ENCODE data around the gene CT55. TPM values are rescaled to one million over a fixed set of nuclear protein-coding genes. Genes with fewer than 3 reads are reported as not detected.

CT55 gene
- total RNA-seq, 1 donor = not detected

Other genes starting within 250 kb of the CT55 start
- 15.1 TPM for gene SMIM10, start 180.4 kb downstream of the CT55 start, total RNA-seq
- gene RTL8B, start 148.9 kb downstream of the CT55 start, total RNA-seq = 3.8 TPM
- gene RTL8C, start 139.0 kb downstream of the CT55 start, total RNA-seq = 20.2 TPM
- gene RTL8A, start 119.3 kb downstream of the CT55 start, total RNA-seq = 15.1 TPM
- 0.81 TPM for gene SMIM10L2B, start 72.7 kb downstream of the CT55 start, total RNA-seq
- gene ETDB, start 50.9 kb downstream of the CT55 start, total RNA-seq = not detected
- gene ETDA, start 80.7 kb upstream of the CT55 start, total RNA-seq = not detected
- gene ETDC, start 138.1 kb upstream of the CT55 start, total RNA-seq = not detected
- gene ZNF75D, start 172.7 kb upstream of the CT55 start, total RNA-seq = 4.8 TPM
- 1.6 TPM for gene ZNF449, start 173.4 kb upstream of the CT55 start, total RNA-seq

All from hematopoietic multipotent progenitor cell (in vitro differentiated cells).